ENCODE results near the gene DCBLD2.

Gene DCBLD2

GRCh38 chr3:98901392-98902350 is at the start of gene DCBLD2:
Gene DCBLD2 (minus strand): TSS chr3:98901695. CDS start chr3:98901326, 369 bp downstream.
- DNase-seq = peak; percentile 86

- no peak for DNase-seq
Observed at GRCh38 chr3:98945666-98946065, 44.2 kb upstream of the DCBLD2 start.

- no peak for DNase-seq
Observed at GRCh38 chr3:98945101-98945524, 43.6 kb upstream of the DCBLD2 start.

GRCh38 chr3:98930413-98930812 is 28.9 kb upstream of the DCBLD2 start:
- DNase-seq = no peak

GRCh38 chr3:98921957-98922356 is 20.5 kb upstream of the DCBLD2 start:
- DNase-seq = no peak

GRCh38 chr3:98920166-98920565 is 18.7 kb upstream of the DCBLD2 start:
- no peak for DNase-seq

- DNase-seq = no peak
Observed at GRCh38 chr3:98918586-98918985, 17.1 kb upstream of the DCBLD2 start.

- no peak for DNase-seq
Observed at GRCh38 chr3:98917608-98918007, 16.1 kb upstream of the DCBLD2 start.

GRCh38 chr3:98914210-98915080 is 12.9 kb upstream of the DCBLD2 start:
- no peak for DNase-seq

- no peak for DNase-seq
Observed at GRCh38 chr3:98912448-98912847, 11.0 kb upstream of the DCBLD2 start.

GRCh38 chr3:98906230-98906629 is 4.7 kb upstream of the DCBLD2 start:
- no peak for DNase-seq

- DNase-seq = no peak
Observed at GRCh38 chr3:98903705-98904481, 2.4 kb upstream of the DCBLD2 start.

- DNase-seq = no peak
Observed at GRCh38 chr3:98903099-98903498, 1.6 kb upstream of the DCBLD2 start.

GRCh38 chr3:98902351-98902740 is 851 bp upstream of the DCBLD2 start:
- DNase-seq = peak; percentile 5

GRCh38 chr3:98901119-98901391 is 440 bp downstream of the DCBLD2 start:
- peak; percentile 11 for DNase-seq

GRCh38 chr3:98900265-98901118 is 1.0 kb downstream of the DCBLD2 start:
- DNase-seq = no peak

GRCh38 chr3:98897701-98898100 is 3.8 kb downstream of the DCBLD2 start:
- no peak for DNase-seq

GRCh38 chr3:98894791-98895576 is 6.5 kb downstream of the DCBLD2 start:
- no peak for DNase-seq

- DNase-seq = no peak
Observed at GRCh38 chr3:98893740-98894139, 7.8 kb downstream of the DCBLD2 start.

GRCh38 chr3:98892263-98892662 is 9.2 kb downstream of the DCBLD2 start:
- no peak for DNase-seq

Measured in NCI-H510A treated with DMSO at 0.1 percent for 48 hours (cell line).